GM18519 (cell line): ENCODE data around the gene LDHAL6A.
"Not testable (repeated sequence)": the region's sequence is repeated elsewhere in the genome, so short reads cannot be mapped to it uniquely, and the experiment has no call there.

ENCODE experiments used
- ATAC-seq: cut with Tn5 transposase; IDR thresholded peaks from one replicate; pipeline ENCODE4 v1.9.1; 2021; ENCODE audit warnings: mild to moderate bottlenecking, moderate library complexity; ENCODE audit not compliant: unreplicated experiment, low FRiP score

LDHAL6A gene

DNA sequence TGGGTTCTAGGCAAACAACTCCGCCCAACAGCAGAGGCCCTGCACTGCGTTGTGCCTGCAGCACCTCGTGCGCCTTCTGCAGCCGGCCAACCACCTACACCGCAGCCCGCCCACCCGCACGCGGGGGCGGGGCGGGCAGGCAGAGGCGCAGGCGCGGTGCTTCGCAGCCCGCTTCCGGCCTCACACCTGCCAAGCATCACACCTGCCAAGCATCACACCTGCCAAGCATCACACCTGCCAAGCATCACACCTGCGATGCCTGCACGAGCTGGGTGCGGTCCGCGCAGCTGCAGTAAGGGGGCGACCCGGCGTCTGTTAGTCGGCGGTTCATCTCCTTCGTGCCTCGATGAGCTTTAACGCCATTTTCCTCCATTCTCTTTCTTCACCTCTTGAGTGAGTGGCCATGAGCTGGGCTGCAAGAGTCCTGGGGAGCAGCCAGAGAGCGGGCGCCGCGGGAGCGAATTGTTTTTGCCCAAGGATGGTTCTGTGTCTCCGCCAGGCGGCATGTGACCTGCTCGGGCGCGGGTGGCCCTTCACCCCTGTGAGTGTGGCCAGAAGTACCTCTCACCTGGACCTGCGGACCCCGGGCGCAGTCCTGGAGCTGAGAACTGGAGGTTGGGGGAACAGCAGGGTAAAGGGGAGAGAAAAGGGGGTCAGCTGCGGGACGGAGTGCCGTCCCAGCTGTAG, at the start of gene LDHAL6A:
Gene LDHAL6A (plus strand): TSS at position 171 of the 687 bp plus-strand sequence. CDS start 825 bp downstream, outside the sequence.
- ATAC-seq = no peak

DNA sequence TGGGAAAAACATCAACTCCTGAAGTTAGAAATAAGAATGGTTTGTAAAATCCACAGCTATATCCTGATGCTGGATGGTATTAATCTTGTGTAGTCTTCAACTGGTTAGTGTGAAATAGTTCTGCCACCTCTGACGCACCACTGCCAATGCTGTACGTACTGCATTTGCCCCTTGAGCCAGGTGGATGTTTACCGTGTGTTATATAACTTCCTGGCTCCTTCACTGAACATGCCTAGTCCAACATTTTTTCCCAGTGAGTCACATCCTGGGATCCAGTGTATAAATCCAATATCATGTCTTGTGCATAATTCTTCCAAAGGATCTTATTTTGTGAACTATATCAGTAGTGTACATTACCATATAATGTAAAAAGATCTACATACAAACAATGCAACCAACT, 48.3 kb upstream of the LDHAL6A start:
- ATAC-seq = not testable (repeated sequence)

DNA sequence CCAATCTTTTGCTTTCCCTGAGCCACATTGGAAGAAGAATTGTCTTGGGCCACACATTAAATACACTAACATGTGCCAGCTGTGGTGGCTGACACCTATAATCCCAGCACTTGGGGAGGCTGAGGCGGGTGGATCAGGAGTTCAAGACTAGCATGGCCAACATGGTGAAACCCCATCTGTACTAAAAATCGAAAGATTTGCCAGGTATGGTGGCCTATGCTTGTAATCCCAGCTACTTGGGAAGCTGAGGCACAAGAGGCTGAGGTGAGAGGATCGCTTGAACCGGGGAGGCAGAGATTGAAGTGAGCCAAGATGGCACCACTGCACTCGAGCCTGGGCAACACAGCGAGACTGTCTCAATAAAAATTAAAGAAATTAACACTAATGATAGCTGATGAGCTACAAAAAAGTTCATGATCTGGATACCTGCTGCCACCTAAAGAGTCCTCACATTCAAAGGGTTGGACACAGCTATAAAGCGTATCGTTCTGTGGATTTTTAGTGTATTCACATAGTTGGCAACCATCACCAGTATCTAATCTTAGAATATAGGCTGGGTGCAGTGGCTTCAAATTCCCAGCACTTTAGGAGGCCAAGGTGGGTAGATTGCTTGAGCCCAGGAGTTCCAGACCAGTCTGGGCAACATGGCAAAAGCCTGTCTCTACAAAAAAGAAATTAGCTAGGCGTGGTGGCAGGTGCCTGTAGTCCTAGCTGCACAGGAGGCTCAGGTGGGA, 46.9 kb upstream of the LDHAL6A start:
- ATAC-seq = no peak

DNA sequence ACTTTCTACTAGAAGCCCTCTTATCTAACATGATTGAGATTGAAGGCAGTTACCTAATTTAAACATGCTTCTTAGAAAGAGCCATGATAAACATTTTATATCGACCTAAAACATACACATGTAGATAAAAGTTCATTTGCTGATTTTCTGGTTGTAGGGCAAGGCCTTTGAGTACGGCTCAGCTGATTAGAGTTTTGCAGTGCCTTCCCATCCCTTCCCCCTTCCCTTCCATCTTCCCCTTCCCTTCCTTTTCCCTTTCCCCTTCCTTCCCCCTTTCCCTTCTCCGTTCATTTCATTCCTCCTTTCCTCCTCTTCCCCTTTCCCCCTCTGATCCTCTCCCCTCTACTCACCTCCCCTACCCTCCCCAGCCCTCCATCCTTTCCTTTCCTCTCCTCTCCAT, 39.2 kb upstream of the LDHAL6A start:
- no peak for ATAC-seq

DNA sequence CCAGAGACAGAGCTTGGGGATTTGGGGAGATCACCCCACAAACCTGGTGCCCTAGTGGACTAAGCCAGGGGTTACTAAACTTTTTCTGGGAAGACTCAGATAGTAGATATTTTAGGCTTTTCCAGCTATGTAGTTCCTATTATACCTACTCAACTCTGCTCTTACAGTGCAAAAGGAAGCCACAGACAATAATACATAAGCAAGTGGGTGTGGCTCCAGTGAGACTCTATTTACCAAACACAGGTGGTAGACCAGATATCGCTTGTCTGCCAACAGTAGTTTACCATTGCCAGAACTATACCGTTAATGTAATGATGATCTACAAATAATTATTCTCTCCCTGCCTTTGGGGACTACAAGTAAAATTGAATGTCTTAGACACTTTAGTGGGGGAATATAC, 36.6 kb upstream of the LDHAL6A start:
- ATAC-seq = no peak

- no peak for ATAC-seq
These were observed 35.6 kb upstream of the LDHAL6A start for GRCh38 chr11:18420067-18420466.

GRCh38 chr11:18427240-18427639, 28.4 kb upstream of the LDHAL6A start:
- ATAC-seq = no peak

DNA sequence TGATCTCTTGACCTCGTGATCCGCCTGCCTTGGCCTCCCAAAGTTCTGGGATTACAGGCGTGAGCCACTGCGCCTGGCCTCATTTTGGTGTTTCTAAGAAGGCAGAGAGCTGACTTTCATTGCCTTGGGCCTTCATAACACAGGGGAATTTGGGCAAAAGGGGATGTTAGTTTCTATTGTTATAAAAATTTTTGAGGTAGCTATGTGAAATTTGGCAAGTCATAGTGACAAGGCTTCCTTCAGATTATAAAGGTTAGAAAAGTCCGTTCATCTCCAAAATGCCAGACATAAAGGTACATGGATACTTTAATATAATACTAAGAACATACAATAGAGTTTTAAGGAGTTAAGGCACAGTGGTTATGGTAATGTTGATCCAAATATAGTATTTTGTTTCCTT, 26.3 kb upstream of the LDHAL6A start:
- no peak for ATAC-seq

GRCh38 chr11:18438691-18439090, 17.0 kb upstream of the LDHAL6A start:
- ATAC-seq = no peak

DNA sequence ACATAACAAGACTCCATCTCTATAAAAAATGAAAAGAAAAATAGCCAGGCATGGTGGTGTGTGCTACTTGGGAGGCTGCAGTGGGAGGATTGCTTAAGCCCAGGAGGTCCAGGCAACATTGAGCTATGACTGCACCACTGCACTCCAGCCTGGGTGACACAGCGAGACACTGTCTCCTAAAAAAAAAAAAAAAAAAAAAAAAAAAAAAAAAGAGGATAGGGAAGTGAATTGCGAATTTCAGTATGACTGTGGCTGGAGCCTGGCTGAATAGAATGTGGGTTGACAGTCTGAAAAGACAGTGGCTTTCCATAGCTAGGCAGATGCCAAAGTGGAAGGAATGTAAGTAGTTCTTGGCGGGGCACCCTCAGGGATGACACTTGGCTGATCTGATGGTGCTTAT, 6.4 kb upstream of the LDHAL6A start:
- ATAC-seq = no peak

- ATAC-seq = no peak
These were observed 2.7 kb upstream of the LDHAL6A start for GRCh38 chr11:18452927-18453326.

GRCh38 chr11:18457450-18457849, 1.8 kb downstream of the LDHAL6A start:
- ATAC-seq = no peak

GRCh38 chr11:18459634-18460033, 4.0 kb downstream of the LDHAL6A start:
- ATAC-seq = no peak

DNA sequence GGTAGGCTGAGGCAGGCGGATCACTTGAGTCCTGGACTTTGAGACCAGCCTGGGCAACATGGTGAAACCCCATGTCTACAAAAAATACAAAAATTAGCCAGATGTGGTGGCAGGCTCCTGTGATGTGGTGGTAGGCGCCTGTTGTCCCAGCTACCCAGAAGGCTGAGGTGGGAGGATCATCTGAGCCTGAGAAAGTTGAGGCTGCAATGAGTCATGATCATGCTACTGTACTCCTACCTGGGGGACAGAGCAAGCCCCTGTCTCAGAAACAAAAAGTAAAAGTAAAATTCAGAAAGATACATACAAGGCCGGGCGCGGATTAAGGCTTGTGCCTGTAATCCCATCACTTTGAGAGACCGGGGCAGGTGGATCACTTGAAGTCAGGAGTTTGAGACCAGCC, 6.3 kb downstream of the LDHAL6A start:
- no peak for ATAC-seq

GRCh38 chr11:18463439-18463838, 7.8 kb downstream of the LDHAL6A start:
- ATAC-seq = no peak

GRCh38 chr11:18466402-18466801, 10.7 kb downstream of the LDHAL6A start:
- ATAC-seq = no peak

DNA sequence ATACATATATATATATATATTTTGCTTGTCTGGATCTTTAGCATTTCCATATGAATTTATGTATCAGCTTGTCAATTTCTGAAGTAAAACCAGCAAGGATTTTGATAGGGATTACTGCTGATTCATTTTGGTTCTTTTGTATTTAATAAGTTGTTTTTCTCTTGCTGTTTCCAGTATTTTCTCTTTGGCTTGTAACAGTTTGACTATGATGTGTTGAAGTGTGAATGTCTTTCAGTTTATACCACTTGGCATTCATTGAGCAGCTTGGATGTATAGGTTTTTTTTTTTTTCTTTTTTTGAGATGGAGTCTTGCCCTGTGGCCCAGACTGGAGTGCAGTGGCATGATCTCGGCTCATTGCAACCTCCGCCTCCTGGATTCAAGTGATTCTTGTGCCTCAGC, 12.4 kb downstream of the LDHAL6A start:
- ATAC-seq = no peak

- ATAC-seq = no peak
These were observed 13.3 kb downstream of the LDHAL6A start for GRCh38 chr11:18468961-18469360.

DNA sequence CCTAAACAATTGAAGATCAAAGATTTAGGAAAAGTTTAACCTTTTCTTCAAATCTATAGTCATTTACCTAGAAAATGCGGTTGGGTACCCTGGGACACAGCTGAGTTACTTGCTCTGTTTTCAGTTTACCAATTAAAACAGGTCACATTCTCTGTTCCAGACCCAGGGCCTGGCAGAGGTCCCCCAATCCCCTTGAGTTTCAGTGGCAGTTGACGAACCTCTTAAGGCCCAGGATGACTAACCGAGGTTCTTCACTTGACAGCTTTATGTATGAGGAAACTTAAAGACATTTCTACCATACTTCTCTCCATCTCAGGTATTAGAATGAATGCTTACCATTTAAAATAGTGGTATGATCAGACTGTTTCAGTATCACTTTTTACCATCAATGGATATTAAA, 16.3 kb downstream of the LDHAL6A start:
- ATAC-seq = no peak

DNA sequence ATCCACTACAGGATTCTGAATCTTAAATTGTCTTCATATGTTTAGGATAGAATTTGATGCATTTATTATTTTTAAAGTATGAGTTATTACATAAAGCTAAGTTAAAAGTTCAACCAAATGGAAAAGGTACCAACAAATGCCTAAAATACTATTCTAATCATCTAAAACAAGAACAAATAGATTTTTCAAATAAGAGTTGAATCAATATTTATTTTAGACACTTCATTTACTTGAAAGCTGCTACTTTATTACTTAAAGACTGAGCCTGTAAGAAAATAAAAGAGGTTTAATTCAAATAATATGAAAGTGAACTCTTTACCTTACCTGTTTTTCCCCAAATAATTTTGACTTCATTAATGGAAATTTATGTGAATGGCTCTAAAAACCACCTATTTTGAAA, 16.9 kb downstream of the LDHAL6A start:
- no peak for ATAC-seq

DNA sequence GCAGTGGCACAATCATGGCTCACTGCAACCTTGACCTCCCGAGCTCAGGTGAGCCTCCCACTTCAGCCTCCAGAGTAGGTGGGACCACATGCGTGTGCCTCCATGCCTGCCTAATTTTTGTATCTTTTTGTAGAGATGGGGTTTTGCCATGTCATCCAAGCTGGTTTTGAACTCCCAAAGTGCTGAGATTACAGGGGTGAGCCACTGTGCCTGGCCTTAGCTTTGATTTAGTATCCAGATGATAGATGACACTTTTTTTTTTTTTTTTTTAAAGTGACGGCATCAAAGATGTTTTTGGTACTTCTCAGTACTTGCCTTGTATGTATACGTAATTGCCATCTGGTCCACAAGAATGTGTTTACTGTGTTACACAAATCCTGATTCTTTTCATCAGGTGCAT, 23.4 kb downstream of the LDHAL6A start:
- no peak for ATAC-seq

- no peak for ATAC-seq
These were observed 30.4 kb downstream of the LDHAL6A start for GRCh38 chr11:18485913-18486528.
